ENCODE results near the gene ADGRG6.

The ADGRG6 gene

GRCh38 chr6:142328070-142328469 is 26.3 kb downstream of the ADGRG6 start:
- TF ChIP-seq POU2F2 (IDR thresholded peaks at IDR 0.05; ENCODE audit: low read depth, low read length) (no peak), POLR2A (IDR thresholded peaks at IDR 0.05; ENCODE audit: low read depth, low read length) (no peak), PAX5 (IDR thresholded peaks at IDR 0.05; ENCODE audit: insufficient read depth, low read length, severe bottlenecking) (no peak)
- no peak for DNase-seq (ENCODE audit: insufficient read length, low spot score)
- no peak for FAIRE-seq

GRCh38 chr6:142329486-142330113 is 27.8 kb downstream of the ADGRG6 start:
- no peak for DNase-seq (ENCODE audit: insufficient read length, low spot score)
- FAIRE-seq, result no peak
- TF ChIP-seq POLR2A (IDR thresholded peaks at IDR 0.05; ENCODE audit: low read depth, low read length), result no peak
- no peak for TF ChIP-seq SPI1 (IDR thresholded peaks at IDR 0.05; ENCODE audit: low read depth, low read length)
- no peak for TF ChIP-seq PAX5 (IDR thresholded peaks at IDR 0.05; ENCODE audit: insufficient read depth, low read length, severe bottlenecking)
- no peak for TF ChIP-seq POLR2AphosphoS5 (IDR thresholded peaks at IDR 0.05; ENCODE audit: low read depth, low read length)

GRCh38 chr6:142331075-142331551 is 29.3 kb downstream of the ADGRG6 start:
- no peak for TF ChIP-seq POU2F2 (IDR thresholded peaks at IDR 0.05; ENCODE audit: low read depth, low read length)
- no peak for TF ChIP-seq POLR2A (IDR thresholded peaks at IDR 0.05; ENCODE audit: low read depth, low read length)
- TF ChIP-seq POLR2AphosphoS5 (IDR thresholded peaks at IDR 0.05; ENCODE audit: low read depth, low read length), result no peak
- TF ChIP-seq PAX5 (IDR thresholded peaks at IDR 0.05; ENCODE audit: insufficient read depth, low read length, severe bottlenecking), result no peak
- no peak for TF ChIP-seq SPI1 (IDR thresholded peaks at IDR 0.05; ENCODE audit: low read depth, low read length)
- no peak for TF ChIP-seq TAF1 (IDR thresholded peaks at IDR 0.05; ENCODE audit: low read depth, low read length)
- no peak for FAIRE-seq
- DNase-seq (ENCODE audit: insufficient read length, low spot score), result no peak

GRCh38 chr6:142331601-142332000 is 29.8 kb downstream of the ADGRG6 start:
- FAIRE-seq, result no peak

GRCh38 chr6:142332393-142333098 is 30.7 kb downstream of the ADGRG6 start:
- DNase-seq (ENCODE audit: insufficient read length, low spot score) (no peak), FAIRE-seq (no peak)
- TF ChIP-seq TAF1 (IDR thresholded peaks at IDR 0.05; ENCODE audit: low read depth, low read length) (no peak), POLR2AphosphoS5 (IDR thresholded peaks at IDR 0.05; ENCODE audit: low read depth, low read length) (no peak), SPI1 (IDR thresholded peaks at IDR 0.05; ENCODE audit: low read depth, low read length) (no peak), POU2F2 (IDR thresholded peaks at IDR 0.05; ENCODE audit: low read depth, low read length) (no peak), POLR2A (IDR thresholded peaks at IDR 0.05; ENCODE audit: low read depth, low read length) (no peak), PAX5 (IDR thresholded peaks at IDR 0.05; ENCODE audit: insufficient read depth, low read length, severe bottlenecking) (no peak)

More at GRCh38 chr6:142331601-142332000, 29.8 kb downstream of the ADGRG6 start:
- TF ChIP-seq POLR2AphosphoS5 (IDR thresholded peaks at IDR 0.05; ENCODE audit: low read depth, low read length) (no peak), POLR2A (IDR thresholded peaks at IDR 0.05; ENCODE audit: low read depth, low read length) (no peak), PAX5 (IDR thresholded peaks at IDR 0.05; ENCODE audit: insufficient read depth, low read length, severe bottlenecking) (no peak), SPI1 (IDR thresholded peaks at IDR 0.05; ENCODE audit: low read depth, low read length) (no peak), POU2F2 (IDR thresholded peaks at IDR 0.05; ENCODE audit: low read depth, low read length) (no peak), TAF1 (IDR thresholded peaks at IDR 0.05; ENCODE audit: low read depth, low read length) (no peak)
- DNase-seq (ENCODE audit: insufficient read length, low spot score), result no peak

- FAIRE-seq, result no peak
- TF ChIP-seq SPI1 (IDR thresholded peaks at IDR 0.05; ENCODE audit: low read depth, low read length) (no peak), PAX5 (IDR thresholded peaks at IDR 0.05; ENCODE audit: insufficient read depth, low read length, severe bottlenecking) (no peak), POLR2A (IDR thresholded peaks at IDR 0.05; ENCODE audit: low read depth, low read length) (no peak), TAF1 (IDR thresholded peaks at IDR 0.05; ENCODE audit: low read depth, low read length) (no peak), POU2F2 (IDR thresholded peaks at IDR 0.05; ENCODE audit: low read depth, low read length) (no peak), POLR2AphosphoS5 (IDR thresholded peaks at IDR 0.05; ENCODE audit: low read depth, low read length) (no peak)
- no peak for DNase-seq (ENCODE audit: insufficient read length, low spot score)
Observed at GRCh38 chr6:142333431-142333830, 31.6 kb downstream of the ADGRG6 start.

- FAIRE-seq, result no peak
- TF ChIP-seq SPI1 (IDR thresholded peaks at IDR 0.05; ENCODE audit: low read depth, low read length), result no peak
- TF ChIP-seq POLR2AphosphoS5 (IDR thresholded peaks at IDR 0.05; ENCODE audit: low read depth, low read length), result no peak
- no peak for TF ChIP-seq POU2F2 (IDR thresholded peaks at IDR 0.05; ENCODE audit: low read depth, low read length)
Observed at GRCh38 chr6:142334294-142334693, 32.5 kb downstream of the ADGRG6 start.

GRCh38 chr6:142335415-142335814 is 33.6 kb downstream of the ADGRG6 start:
- FAIRE-seq (no peak), DNase-seq (ENCODE audit: insufficient read length, low spot score) (no peak)
- TF ChIP-seq POLR2AphosphoS5 (IDR thresholded peaks at IDR 0.05; ENCODE audit: low read depth, low read length) (no peak), TAF1 (IDR thresholded peaks at IDR 0.05; ENCODE audit: low read depth, low read length) (no peak), POU2F2 (IDR thresholded peaks at IDR 0.05; ENCODE audit: low read depth, low read length) (no peak), POLR2A (IDR thresholded peaks at IDR 0.05; ENCODE audit: low read depth, low read length) (no peak), PAX5 (IDR thresholded peaks at IDR 0.05; ENCODE audit: insufficient read depth, low read length, severe bottlenecking) (no peak), SPI1 (IDR thresholded peaks at IDR 0.05; ENCODE audit: low read depth, low read length) (no peak)

More at GRCh38 chr6:142334294-142334693, 32.5 kb downstream of the ADGRG6 start:
- no peak for DNase-seq (ENCODE audit: insufficient read length, low spot score)

- no peak for FAIRE-seq
- TF ChIP-seq POLR2A (IDR thresholded peaks at IDR 0.05; ENCODE audit: low read depth, low read length), result no peak
- no peak for TF ChIP-seq PAX5 (IDR thresholded peaks at IDR 0.05; ENCODE audit: insufficient read depth, low read length, severe bottlenecking)
- no peak for TF ChIP-seq TAF1 (IDR thresholded peaks at IDR 0.05; ENCODE audit: low read depth, low read length)
- TF ChIP-seq POU2F2 (IDR thresholded peaks at IDR 0.05; ENCODE audit: low read depth, low read length), result no peak
- no peak for TF ChIP-seq POLR2AphosphoS5 (IDR thresholded peaks at IDR 0.05; ENCODE audit: low read depth, low read length)
- TF ChIP-seq SPI1 (IDR thresholded peaks at IDR 0.05; ENCODE audit: low read depth, low read length), result no peak
Observed at GRCh38 chr6:142336183-142336582, 34.4 kb downstream of the ADGRG6 start.

More at GRCh38 chr6:142336183-142336582, 34.4 kb downstream of the ADGRG6 start:
- DNase-seq (ENCODE audit: insufficient read length, low spot score), result no peak
